Kidney (tissue), 22 donors: ENCODE data around the gene OXT. TPM values are rescaled to one million over a fixed set of nuclear protein-coding genes. Genes with fewer than 3 reads are reported as not detected.
A peak's percentile ranks its signal among the peaks of the same experiment; 100 is the strongest.
"Not testable (repeated sequence)": the region's sequence is repeated elsewhere in the genome, so short reads cannot be mapped to it uniquely, and the experiment has no call there.

ENCODE experiments used
- DNase-seq, 5 donors: peaks; one replicate each; pipeline ENCODE4 v3.0.0-alpha.2; 2013 to 2020
- FAIRE-seq: peaks from 2 replicates; lab custom pipeline; 2012; peaks lifted over from hg19 to GRCh38; lab: Jason Lieb, UNC
- H3K27ac ChIP-seq, 2 donors: one replicate each; pipeline ENCODE4 v1.7.0; 2013; ENCODE audit warnings: low read depth in 2 of 2, low read length in 2 of 2, inconsistent platforms in 1 of 2
- H3K27me3 ChIP-seq: one replicate; pipeline ENCODE4 v1.7.1; 2013; ENCODE audit warnings: low read length, inconsistent platforms; ENCODE audit not compliant: control insufficient read depth, insufficient read depth
- H3K36me3 ChIP-seq, 3 donors: one replicate each; pipeline versions ENCODE4 v1.7.0 to v1.7.1; 2013; ENCODE audit warnings: low read length in 3 of 3, control low read depth in 1 of 3, inconsistent platforms in 1 of 3; ENCODE audit not compliant: insufficient read depth in 3 of 3, control insufficient read depth in 2 of 3
- H3K4me1 ChIP-seq, 3 donors: one replicate each; pipeline versions ENCODE4 v1.7.0 to v1.7.1; 2013; ENCODE audit warnings: low read length in 3 of 3, inconsistent platforms in 1 of 3, low read depth in 1 of 3; ENCODE audit not compliant: control insufficient read depth in 2 of 3, insufficient read depth in 2 of 3
- H3K4me3 ChIP-seq, 3 donors: one replicate each; pipeline versions ENCODE4 v1.7.0 to v1.8.1; 2013; ENCODE audit warnings: low read length in 3 of 3, control low read depth in 1 of 3, inconsistent platforms in 1 of 3
- H3K9ac ChIP-seq, 3 donors: one replicate each; pipeline versions ENCODE4 v1.7.0 to v1.7.1; 2013; ENCODE audit warnings: low read length in 3 of 3, control low read depth in 1 of 3, inconsistent platforms in 1 of 3
- H3K9me3 ChIP-seq, 3 donors: one replicate each; pipeline versions ENCODE4 v1.7.0 to v1.7.1; 2013; ENCODE audit warnings: low read length in 3 of 3, control low read depth in 1 of 3, inconsistent platforms in 1 of 3; ENCODE audit not compliant: control insufficient read depth in 2 of 3, insufficient read depth in 1 of 3
- intact Hi-C: fragments of 100-400 bp; cut with DNase I; formaldehyde crosslinking; loops from one replicate; pipeline ENCODE4 v1.11.1; 2022
- long read RNA-seq, 10 donors: library from polyadenylated mRNA in 1 of 10; unstranded in 1 of 10; transcript quantifications; one replicate each; pipeline ENCODE4 v2.0.0 and lab custom pipeline, GENCODE V29; 2021 to 2026
- polyA plus RNA-seq: library from polyadenylated mRNA; stranded (reverse); fragments of 350-450 nt; fragmentation: Illumina TruSeq; extraction: RNeasy Lipid Tissue Mini Kit (QIAGEN cat#74804); gene quantifications from one replicate; pipeline ENCODE4 v1.2.3, GENCODE V29; 2014; ENCODE audit warnings: low read depth, low replicate concordance; ENCODE audit not compliant: insufficient read depth
- total RNA-seq: library from RNA; stranded (reverse); fragmentation: NEBNext Ultra II Directional; extraction: Animal tissue kit (Norgen Biotek cat#: 25700); gene quantifications from one replicate; pipeline ENCODE4 v1.2.1, GENCODE V29; 2021
- TF ChIP-seq, protein P1 (sequence below): IDR thresholded peaks from 3 replicates; pipeline ENCODE4 v1.5.1; 2012; ENCODE audit warnings: mild to moderate bottlenecking, moderate library complexity, borderline replicate concordance; ENCODE audit not compliant: insufficient read depth; ENCODE audit errors: extremely low read depth
- donor health status: control.
- donor health status: control.
- donor health status: control.
- donor health status: control.
- donor health status: control.
- donor health status: DM: yes; HTN: yes; CAD: no.
- donor health status: Normal renal cell carcinoma (clear cell type).

The OXT gene
- total RNA-seq: not detected
- polyA plus RNA-seq: 10.8 TPM
- long read RNA-seq, donor 1: 0 reads
- long read RNA-seq, donor 2: 0 reads
- long read RNA-seq, donor 3: 0 reads
- long read RNA-seq, donor 4: 0 reads
- long read RNA-seq, donor 5: 0 reads
- long read RNA-seq, donor 6, partial matches to known transcripts: 14 of 15 reads
- long read RNA-seq, donor 6, other reads (novel, unspliced or antisense): 0 of 15 reads
- long read RNA-seq, donor 7, partial matches to known transcripts: 1 of 1 reads
- long read RNA-seq, donor 7, other reads (novel, unspliced or antisense): 0 of 1 reads
- long read RNA-seq, donor 8: 0 reads
- long read RNA-seq, donor 9: 0 reads
- long read RNA-seq, donor 10: 0 reads

- TF ChIP-seq, protein P1, sequence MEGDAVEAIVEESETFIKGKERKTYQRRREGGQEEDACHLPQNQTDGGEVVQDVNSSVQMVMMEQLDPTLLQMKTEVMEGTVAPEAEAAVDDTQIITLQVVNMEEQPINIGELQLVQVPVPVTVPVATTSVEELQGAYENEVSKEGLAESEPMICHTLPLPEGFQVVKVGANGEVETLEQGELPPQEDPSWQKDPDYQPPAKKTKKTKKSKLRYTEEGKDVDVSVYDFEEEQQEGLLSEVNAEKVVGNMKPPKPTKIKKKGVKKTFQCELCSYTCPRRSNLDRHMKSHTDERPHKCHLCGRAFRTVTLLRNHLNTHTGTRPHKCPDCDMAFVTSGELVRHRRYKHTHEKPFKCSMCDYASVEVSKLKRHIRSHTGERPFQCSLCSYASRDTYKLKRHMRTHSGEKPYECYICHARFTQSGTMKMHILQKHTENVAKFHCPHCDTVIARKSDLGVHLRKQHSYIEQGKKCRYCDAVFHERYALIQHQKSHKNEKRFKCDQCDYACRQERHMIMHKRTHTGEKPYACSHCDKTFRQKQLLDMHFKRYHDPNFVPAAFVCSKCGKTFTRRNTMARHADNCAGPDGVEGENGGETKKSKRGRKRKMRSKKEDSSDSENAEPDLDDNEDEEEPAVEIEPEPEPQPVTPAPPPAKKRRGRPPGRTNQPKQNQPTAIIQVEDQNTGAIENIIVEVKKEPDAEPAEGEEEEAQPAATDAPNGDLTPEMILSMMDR: no peak
- Histone ChIP-seq H3K4me1 (no peaks in the 10 kb centered on the region), H3K4me3 (no peak within 1 kb of the TSS), H3K36me3 (no peaks in the 10 kb centered on the region), H3K9me3 (no peaks in the 10 kb centered on the region), H3K27me3 (peaks cover 3% of the 10 kb centered on the region), H3K27ac (no peak within 1 kb of the TSS), H3K9ac (no peak within 1 kb of the TSS)
- intact Hi-C loops: no loop called here
- FAIRE-seq: no peak
- DNase-seq: peak in 4 of 5 donors; percentile 46 to 84 (median 58)
Measured at GRCh38 chr20:3071610-3072529, at the start of gene OXT. OXT (plus strand) TSS chr20:3071620; CDS start chr20:3071656, 36 bp downstream.

GRCh38 chr20:3021777-3022176, 49.6 kb upstream of the OXT start:
- no peaks in the 10 kb centered on the region for H3K9me3 ChIP-seq
- no peak for FAIRE-seq
- DNase-seq: no peak
- no peak overlapping the region for H3K4me3 ChIP-seq
- H3K9ac ChIP-seq: no peak overlapping the region
- H3K27me3 ChIP-seq: no peaks in the 10 kb centered on the region
- no peak overlapping the region for H3K27ac ChIP-seq
- TF ChIP-seq, protein P1: no peak
- peaks cover 10 to 39% (median 32%) of the 10 kb centered on the region in 3 donors for H3K36me3 ChIP-seq
- intact Hi-C loops: no loop called here
- no peaks in the 10 kb centered on the region for H3K4me1 ChIP-seq

- H3K27ac ChIP-seq, FAIRE-seq, H3K4me3 ChIP-seq, DNase-seq, intact Hi-C loops, H3K27me3 ChIP-seq, H3K9me3 ChIP-seq, H3K4me1 ChIP-seq, H3K9ac ChIP-seq: not testable (repeated sequence)
- peaks cover 10 to 41% (median 40%) of the 10 kb centered on the region in 3 donors for H3K36me3 ChIP-seq
Measured at GRCh38 chr20:3022559-3023490, 48.6 kb upstream of the OXT start.
